Measurements from ENCODE around the gene STK32C. TPM values are rescaled to one million over a fixed set of nuclear protein-coding genes. Genes with fewer than 3 reads are reported as not detected.

Gene STK32C
- 1 to 10 TPM; 2.6 to 3.7 TPM for total RNA-seq

GRCh38 chr10:132307823-132308586 is at the start of gene STK32C:
STK32C (minus strand) TSS chr10:132307950; CDS start chr10:132307833, 117 bp downstream.
- Histone ChIP-seq H3K4me1 (peaks cover 0 to 16% of the 10 kb centered on the region in 2 donors), H3K27ac (peak within 1 kb of the TSS; percentile 69 to 71), H3K4me3 (peak within 1 kb of the TSS; percentile 78 to 87), H3K27me3 (no peaks in the 10 kb centered on the region), H3K36me3 (no peaks in the 10 kb centered on the region), H3K9me3 (no peaks in the 10 kb centered on the region)
- TF ChIP-seq CTCF (IDR thresholded peaks at IDR 0.05) = peak in 1 of 2 donors; percentile 15
- peak; percentile 85 for DNase-seq (ENCODE audit: low spot score)

- DNase-seq (ENCODE audit: low spot score) = no peak
- H3K36me3 ChIP-seq = no peaks in the 10 kb centered on the region
- H3K9me3 ChIP-seq = no peaks in the 10 kb centered on the region
- H3K4me1 ChIP-seq = no peaks in the 10 kb centered on the region
- H3K4me3 ChIP-seq = no peak overlapping the region
- no peak for TF ChIP-seq CTCF (IDR thresholded peaks at IDR 0.05)
- H3K27me3 ChIP-seq = no peaks in the 10 kb centered on the region
- no peak overlapping the region for H3K27ac ChIP-seq
These were observed 49.0 kb upstream of the STK32C start for GRCh38 chr10:132356621-132357195.

GRCh38 chr10:132355754-132356153 is 48.0 kb upstream of the STK32C start:
- Histone ChIP-seq H3K9me3 (no peaks in the 10 kb centered on the region), H3K4me1 (no peaks in the 10 kb centered on the region), H3K27me3 (no peaks in the 10 kb centered on the region), H3K36me3 (no peaks in the 10 kb centered on the region), H3K27ac (no peak overlapping the region), H3K4me3 (no peak overlapping the region)
- TF ChIP-seq CTCF (IDR thresholded peaks at IDR 0.05) = no peak
- no peak for DNase-seq (ENCODE audit: low spot score)

GRCh38 chr10:132355297-132355696 is 47.5 kb upstream of the STK32C start:
- Histone ChIP-seq H3K9me3 (no peaks in the 10 kb centered on the region), H3K27me3 (no peaks in the 10 kb centered on the region), H3K36me3 (no peaks in the 10 kb centered on the region), H3K27ac (no peak overlapping the region), H3K4me3 (no peak overlapping the region), H3K4me1 (no peaks in the 10 kb centered on the region)
- TF ChIP-seq CTCF (IDR thresholded peaks at IDR 0.05) = no peak
- DNase-seq (ENCODE audit: low spot score) = no peak

- H3K9me3 ChIP-seq = no peaks in the 10 kb centered on the region
- H3K27ac ChIP-seq = no peak overlapping the region
- DNase-seq (ENCODE audit: low spot score) = no peak
- no peaks in the 10 kb centered on the region for H3K27me3 ChIP-seq
- H3K36me3 ChIP-seq = no peaks in the 10 kb centered on the region
- H3K4me3 ChIP-seq = no peak overlapping the region
- H3K4me1 ChIP-seq = no peaks in the 10 kb centered on the region
- no peak for TF ChIP-seq CTCF (IDR thresholded peaks at IDR 0.05)
These were observed 46.8 kb upstream of the STK32C start for GRCh38 chr10:132354356-132355094.
